Fibroblast of pulmonary artery (primary cell): Measurements from ENCODE around the gene UBE2G1.

Experiments
- DNase-seq: peaks from one replicate; pipeline ENCODE4 v3.0.0-alpha.2; 2010; ENCODE audit warnings: low read depth
- H3K4me3 ChIP-seq: replicated peaks from 2 replicates; pipeline ENCODE4 v1.5.1; 2011; ENCODE audit warnings: low read depth, mild to moderate bottlenecking, control low read depth, low read length, moderate library complexity
- CTCF ChIP-seq: IDR thresholded peaks from 2 replicates; pipeline ENCODE4 v1.5.1; 2011; ENCODE audit warnings: mild to moderate bottlenecking, control low read depth, low read length, inconsistent platforms; ENCODE audit errors: missing control alignments

The UBE2G1 gene

GRCh38 chr17:4345581-4346252, 20.8 kb downstream of the UBE2G1 start:
- no peak for DNase-seq
- TF ChIP-seq CTCF = no peak
- H3K4me3 ChIP-seq = no peak overlapping the region

GRCh38 chr17:4344926-4345325, 21.5 kb downstream of the UBE2G1 start:
- no peak for DNase-seq
- H3K4me3 ChIP-seq = no peak overlapping the region
- no peak for TF ChIP-seq CTCF

- TF ChIP-seq CTCF = no peak
- no peak overlapping the region for H3K4me3 ChIP-seq
- no peak for DNase-seq
Measured at GRCh38 chr17:4342535-4342934, 23.9 kb downstream of the UBE2G1 start.

GRCh38 chr17:4341616-4341977, 24.9 kb downstream of the UBE2G1 start:
- H3K4me3 ChIP-seq = no peak overlapping the region
- no peak for TF ChIP-seq CTCF
- DNase-seq = no peak

GRCh38 chr17:4340914-4341615, 25.4 kb downstream of the UBE2G1 start:
- no peak for TF ChIP-seq CTCF
- no peak overlapping the region for H3K4me3 ChIP-seq
- DNase-seq = no peak

GRCh38 chr17:4334776-4335584, 31.5 kb downstream of the UBE2G1 start:
- no peak for DNase-seq
- TF ChIP-seq CTCF = no peak
- H3K4me3 ChIP-seq = no peak overlapping the region
